Measurements from ENCODE around the gene RETREG1.

The RETREG1 gene

GRCh38 chr5:16561660-16562059, 55.1 kb downstream of the RETREG1 start:
- DNase-seq (ENCODE audit: low spot score): peak; percentile 28
- TF ChIP-seq, protein P1, sequence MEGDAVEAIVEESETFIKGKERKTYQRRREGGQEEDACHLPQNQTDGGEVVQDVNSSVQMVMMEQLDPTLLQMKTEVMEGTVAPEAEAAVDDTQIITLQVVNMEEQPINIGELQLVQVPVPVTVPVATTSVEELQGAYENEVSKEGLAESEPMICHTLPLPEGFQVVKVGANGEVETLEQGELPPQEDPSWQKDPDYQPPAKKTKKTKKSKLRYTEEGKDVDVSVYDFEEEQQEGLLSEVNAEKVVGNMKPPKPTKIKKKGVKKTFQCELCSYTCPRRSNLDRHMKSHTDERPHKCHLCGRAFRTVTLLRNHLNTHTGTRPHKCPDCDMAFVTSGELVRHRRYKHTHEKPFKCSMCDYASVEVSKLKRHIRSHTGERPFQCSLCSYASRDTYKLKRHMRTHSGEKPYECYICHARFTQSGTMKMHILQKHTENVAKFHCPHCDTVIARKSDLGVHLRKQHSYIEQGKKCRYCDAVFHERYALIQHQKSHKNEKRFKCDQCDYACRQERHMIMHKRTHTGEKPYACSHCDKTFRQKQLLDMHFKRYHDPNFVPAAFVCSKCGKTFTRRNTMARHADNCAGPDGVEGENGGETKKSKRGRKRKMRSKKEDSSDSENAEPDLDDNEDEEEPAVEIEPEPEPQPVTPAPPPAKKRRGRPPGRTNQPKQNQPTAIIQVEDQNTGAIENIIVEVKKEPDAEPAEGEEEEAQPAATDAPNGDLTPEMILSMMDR (IDR thresholded peaks at IDR 0.05; ENCODE audit: extremely low read depth, insufficient read depth, missing control alignments): no peak
- in situ Hi-C loops (cut with MboI; ENCODE audit: low pct_unique_long_range_greater_than_20kb, low sequenced_read_pairs, unreplicated experiment): no loop called here

DNA sequence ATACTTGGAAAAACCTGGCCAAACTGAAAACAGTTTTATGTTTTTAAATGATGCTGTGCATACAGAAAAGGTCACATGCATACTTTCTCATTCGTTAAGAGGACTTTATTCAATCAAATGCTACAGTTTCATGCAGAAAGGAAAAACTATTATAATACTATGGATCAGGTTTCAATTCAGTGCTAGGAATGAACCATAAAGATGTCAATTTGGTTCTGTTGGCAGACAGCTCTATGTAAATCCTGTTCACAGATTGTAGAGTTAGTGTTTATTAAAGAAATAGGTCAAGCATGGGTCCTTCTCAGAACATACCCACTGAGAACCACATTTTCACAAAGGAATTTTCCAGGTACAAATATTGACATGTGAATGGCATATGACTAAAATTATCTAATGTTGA, 57.1 kb downstream of the RETREG1 start:
- no peak for DNase-seq (ENCODE audit: low spot score)
- in situ Hi-C loops (cut with MboI; ENCODE audit: low pct_unique_long_range_greater_than_20kb, low sequenced_read_pairs, unreplicated experiment): no loop called here
- TF ChIP-seq, protein P1 (IDR thresholded peaks at IDR 0.05; ENCODE audit: extremely low read depth, insufficient read depth, missing control alignments): no peak

- TF ChIP-seq, protein P1 (IDR thresholded peaks at IDR 0.05; ENCODE audit: extremely low read depth, insufficient read depth, missing control alignments): no peak
- in situ Hi-C loops (cut with MboI; ENCODE audit: low pct_unique_long_range_greater_than_20kb, low sequenced_read_pairs, unreplicated experiment): no loop called here
- DNase-seq (ENCODE audit: low spot score): no peak
These were observed 57.7 kb downstream of the RETREG1 start for GRCh38 chr5:16558984-16559629.

GRCh38 chr5:16557477-16557876, 59.3 kb downstream of the RETREG1 start:
- no peak for DNase-seq (ENCODE audit: low spot score)
- in situ Hi-C loops (cut with MboI; ENCODE audit: low pct_unique_long_range_greater_than_20kb, low sequenced_read_pairs, unreplicated experiment): no loop called here
- TF ChIP-seq, protein P1 (IDR thresholded peaks at IDR 0.05; ENCODE audit: extremely low read depth, insufficient read depth, missing control alignments): no peak

DNA sequence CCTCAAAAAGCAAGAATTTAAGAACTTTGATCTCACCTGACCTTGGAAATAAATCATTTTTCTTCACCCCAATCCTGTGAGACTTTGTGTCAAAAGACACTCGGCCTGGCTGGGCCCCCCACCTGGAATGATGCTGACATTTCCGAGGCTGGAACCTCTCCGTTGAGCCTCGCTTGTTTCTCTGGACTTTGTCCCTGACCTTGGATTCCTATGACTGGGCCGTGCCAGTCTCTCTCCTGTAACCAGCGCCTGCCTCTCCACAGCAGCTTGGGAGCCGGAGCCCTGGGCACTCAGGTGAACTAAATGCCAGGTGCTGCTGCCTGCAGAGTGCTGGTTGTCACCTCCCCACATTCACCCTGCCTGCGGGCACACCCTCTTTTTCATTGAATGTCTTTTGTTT, 62.7 kb downstream of the RETREG1 start:
- no peak for DNase-seq (ENCODE audit: low spot score)
- in situ Hi-C loops (cut with MboI; ENCODE audit: low pct_unique_long_range_greater_than_20kb, low sequenced_read_pairs, unreplicated experiment): no loop called here
- TF ChIP-seq, protein P1 (IDR thresholded peaks at IDR 0.05; ENCODE audit: extremely low read depth, insufficient read depth, missing control alignments): no peak

DNA sequence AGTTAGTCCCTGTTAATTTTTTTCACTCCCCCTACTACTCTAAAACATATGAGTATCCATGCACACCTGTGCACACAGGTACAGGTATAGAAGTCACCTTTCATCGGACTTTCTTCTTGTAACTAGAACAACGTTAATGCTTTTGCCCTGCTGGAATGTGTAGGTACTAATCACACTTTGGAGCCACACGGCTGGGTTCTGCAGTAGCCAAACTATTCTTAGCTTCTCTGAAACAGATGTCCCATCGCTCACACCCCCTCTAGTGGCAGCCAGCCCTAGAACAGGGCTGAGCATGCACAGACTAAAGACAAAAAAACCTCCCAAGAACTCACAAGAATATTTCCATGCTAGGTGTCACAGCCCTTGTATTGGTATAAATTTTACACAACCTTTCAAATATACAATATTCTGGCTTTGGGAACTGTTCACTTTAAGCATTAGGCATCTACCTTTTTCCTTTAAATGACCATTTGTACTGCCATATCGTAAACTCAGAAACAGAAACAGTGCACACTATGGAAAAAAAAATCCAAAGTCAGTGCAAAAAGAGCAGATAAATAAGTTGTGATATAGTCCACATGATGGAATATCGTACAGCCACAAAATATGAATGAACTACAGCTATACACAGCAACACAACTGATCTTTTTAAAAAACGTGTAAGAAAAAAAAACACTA, 64.0 kb downstream of the RETREG1 start:
- peak; percentile 37 for DNase-seq (ENCODE audit: low spot score)
- TF ChIP-seq, protein P1 (IDR thresholded peaks at IDR 0.05; ENCODE audit: extremely low read depth, insufficient read depth, missing control alignments): peak; percentile 86
- in situ Hi-C loops (cut with MboI; ENCODE audit: low pct_unique_long_range_greater_than_20kb, low sequenced_read_pairs, unreplicated experiment): no loop called here
